ENCODE measurements around the gene ADIPOR1.

ADIPOR1 gene

GRCh38 chr1:202972046-202972445 is 13.9 kb upstream of the ADIPOR1 start:
- no peak for DNase-seq (ENCODE audit: low read depth in 3 of 3, low spot score in 1 of 3)

GRCh38 chr1:202968895-202969295 is 10.8 kb upstream of the ADIPOR1 start:
- DNase-seq (ENCODE audit: low read depth in 3 of 3, low spot score in 1 of 3) = no peak

DNA sequence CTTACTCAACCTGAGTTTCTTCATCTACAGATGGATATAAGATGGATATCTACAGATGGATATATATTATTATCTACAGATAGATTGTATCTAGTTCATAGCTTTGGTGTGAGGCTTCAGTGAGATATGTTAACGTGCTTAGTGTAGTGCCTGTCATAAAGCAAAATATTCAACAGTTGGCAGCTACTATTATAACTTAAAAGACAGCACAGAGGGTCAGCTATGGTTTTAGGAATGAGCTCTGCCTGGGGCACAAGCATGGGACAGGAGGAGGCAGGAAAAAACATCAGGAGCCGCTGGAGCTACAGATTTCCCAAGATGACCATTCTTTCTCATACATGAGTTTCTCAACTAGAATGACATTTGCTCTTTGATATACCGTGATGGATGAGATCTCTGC is 10.2 kb upstream of the ADIPOR1 start:
- no peak for DNase-seq (ENCODE audit: low read depth in 3 of 3, low spot score in 1 of 3)

DNA sequence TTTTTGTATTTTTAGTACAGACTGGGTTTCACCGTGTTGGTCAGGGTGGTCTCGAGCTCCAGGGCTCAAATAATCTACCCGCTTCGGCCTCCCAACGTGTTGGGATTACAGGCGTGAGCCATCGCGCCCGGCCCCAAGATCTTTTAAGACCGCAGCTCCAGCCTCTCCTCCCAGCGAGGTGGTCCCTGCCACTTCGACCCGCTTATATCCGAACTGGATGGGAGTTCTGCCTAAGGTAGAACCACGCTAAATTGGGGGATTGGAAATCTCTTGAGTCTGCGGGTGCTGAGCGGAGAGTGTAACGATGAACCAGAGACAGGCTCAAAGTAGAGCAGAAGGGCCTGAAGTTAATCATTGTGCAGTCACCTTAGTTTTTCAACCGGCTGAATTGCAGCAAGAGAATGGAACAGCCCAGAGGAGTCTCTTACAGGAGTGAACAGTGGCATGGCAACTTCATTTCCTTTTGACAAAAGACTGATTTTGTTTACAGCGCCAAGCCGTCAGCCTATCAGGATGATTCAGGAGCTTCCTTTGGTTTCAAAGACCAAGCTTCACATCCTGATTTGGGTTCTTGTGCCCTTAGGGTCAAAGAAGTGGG is 9.7 kb upstream of the ADIPOR1 start:
- no peak for DNase-seq (ENCODE audit: low read depth in 3 of 3, low spot score in 1 of 3)

DNA sequence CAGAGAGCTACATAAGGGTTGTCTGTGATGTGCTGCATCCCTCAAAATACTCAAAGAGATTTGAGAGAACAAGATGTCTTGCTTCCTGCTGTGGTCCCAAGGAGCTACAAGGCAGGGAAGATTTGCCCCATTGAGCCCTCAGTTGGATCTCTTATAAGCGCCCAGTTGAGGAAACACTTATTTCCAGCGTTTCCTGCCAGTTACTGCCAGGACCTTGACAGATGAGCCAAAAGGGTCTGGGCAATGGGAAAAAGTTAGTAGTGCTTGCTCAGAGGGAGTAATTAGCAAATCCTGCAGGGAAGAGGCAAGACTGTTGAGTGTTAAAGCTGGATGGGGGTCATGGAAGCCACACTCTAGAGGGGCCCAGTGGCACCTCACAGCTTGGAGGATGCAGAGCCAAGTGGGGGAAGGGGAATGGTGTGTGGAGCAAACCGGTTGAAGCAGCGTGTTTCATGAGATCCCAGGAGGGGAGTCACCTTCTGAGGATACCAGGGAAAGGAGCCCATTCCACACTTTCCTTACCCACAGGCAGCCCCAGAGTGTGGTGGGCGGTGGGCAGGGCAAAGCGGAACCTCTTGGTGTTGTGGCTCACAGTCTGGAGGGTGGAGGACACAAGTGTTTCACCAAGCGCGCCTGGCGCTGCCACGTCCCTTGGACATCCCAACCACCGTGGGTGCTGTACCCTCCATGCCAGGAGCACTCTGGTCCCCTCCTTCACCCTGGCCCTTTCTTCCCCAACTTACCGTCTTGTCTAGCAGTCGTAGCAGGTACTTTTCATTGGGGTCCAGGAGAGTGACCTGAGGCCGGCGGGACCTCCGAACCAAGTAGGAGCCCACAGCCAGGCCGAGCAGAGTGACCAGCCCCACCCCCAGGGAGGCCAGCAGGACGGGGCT is 8.1 kb upstream of the ADIPOR1 start:
- DNase-seq (ENCODE audit: low read depth in 3 of 3, low spot score in 1 of 3) = no peak

DNA sequence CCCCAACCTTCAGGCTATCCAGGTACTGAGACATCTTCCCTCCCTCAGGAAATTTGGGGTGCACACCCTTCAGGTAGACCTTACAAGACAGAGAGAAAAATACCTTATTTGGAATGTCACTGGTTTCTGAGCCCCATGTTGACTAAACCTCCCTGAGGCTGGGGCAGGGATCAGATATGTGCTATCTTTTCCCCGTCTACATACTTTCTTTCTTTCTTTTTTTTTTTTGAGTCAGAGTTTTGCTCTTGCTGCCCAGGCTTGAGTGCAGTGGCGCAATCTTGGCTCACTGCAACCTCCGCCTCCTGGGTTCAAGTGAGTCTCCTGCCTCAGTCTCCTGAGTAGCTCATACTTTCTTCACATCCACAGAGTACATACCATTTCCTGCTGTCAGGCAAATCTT is 7.3 kb upstream of the ADIPOR1 start:
- no peak for DNase-seq (ENCODE audit: low read depth in 3 of 3, low spot score in 1 of 3)

DNA sequence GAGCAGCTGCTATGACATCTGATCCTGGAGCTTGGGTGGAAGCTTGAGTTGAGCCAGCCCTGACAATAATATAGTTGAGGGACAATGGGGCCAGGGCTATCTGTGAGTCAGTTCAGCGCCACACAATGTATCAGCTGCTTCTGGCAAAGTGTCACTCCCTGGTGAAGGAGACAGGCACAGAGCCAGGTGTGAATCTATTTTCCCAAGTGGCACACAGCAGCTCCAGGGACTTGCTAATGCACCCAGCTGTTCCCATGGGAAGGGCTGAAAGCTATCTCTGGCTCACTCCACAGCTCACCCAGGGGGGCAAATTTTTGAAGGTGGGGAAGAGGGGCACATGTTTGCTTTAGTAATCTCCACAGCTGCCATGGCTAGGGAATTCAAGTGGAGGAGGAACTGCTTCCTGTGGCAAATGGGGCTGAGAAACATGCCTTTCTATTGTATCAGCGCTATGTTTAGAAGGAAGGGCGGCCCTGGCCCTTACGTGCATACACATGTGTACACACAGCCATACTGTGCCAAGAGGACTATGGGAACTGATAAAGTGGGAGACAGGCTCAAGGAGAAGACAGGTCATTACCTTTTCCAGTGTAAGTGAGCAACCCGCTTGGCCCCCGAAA is 6.8 kb upstream of the ADIPOR1 start:
- no peak for DNase-seq (ENCODE audit: low read depth in 3 of 3, low spot score in 1 of 3)

DNA sequence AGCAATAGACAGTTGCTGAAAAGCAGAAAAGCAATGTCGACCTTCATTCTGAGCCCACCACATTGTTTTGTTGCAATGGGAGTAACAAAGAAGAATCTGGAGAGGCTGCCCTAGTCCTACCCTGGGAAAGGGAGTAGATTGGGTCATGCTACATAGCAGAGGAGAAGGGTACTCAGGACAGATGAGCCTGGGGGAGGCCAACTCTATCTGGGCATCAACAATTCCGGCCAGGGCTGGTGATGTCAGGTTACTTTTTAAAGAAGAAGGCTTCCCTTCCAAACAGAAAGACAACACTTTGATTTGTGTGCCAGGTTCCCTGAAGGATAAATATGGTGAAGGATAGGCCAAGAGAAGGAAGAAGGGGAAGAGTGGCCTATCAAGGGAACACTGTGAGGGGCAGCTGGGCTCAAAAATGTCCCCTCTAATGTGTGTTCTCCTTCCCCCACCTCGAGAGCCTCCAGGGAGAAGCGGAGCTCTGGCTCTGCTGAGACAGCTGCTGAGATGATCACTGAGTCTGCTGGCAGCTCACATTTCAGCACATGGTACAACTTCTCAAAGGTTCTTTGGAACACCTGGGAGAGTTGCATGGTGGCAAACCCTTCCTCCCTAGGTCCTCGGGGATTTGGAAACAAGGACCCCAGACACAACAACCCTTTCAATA is 3.2 kb upstream of the ADIPOR1 start:
- no peak for DNase-seq (ENCODE audit: low read depth in 3 of 3, low spot score in 1 of 3)

- no peak for DNase-seq (ENCODE audit: low read depth in 3 of 3, low spot score in 1 of 3)
Measured at GRCh38 chr1:202959276-202959620, 1.1 kb upstream of the ADIPOR1 start.

GRCh38 chr1:202958544-202959275 is 598 bp upstream of the ADIPOR1 start:
- DNase-seq (ENCODE audit: low read depth in 3 of 3, low spot score in 1 of 3) = no peak

- DNase-seq (ENCODE audit: low read depth in 3 of 3, low spot score in 1 of 3) = no peak
Measured at GRCh38 chr1:202956969-202957368, 1.1 kb downstream of the ADIPOR1 start.

DNA sequence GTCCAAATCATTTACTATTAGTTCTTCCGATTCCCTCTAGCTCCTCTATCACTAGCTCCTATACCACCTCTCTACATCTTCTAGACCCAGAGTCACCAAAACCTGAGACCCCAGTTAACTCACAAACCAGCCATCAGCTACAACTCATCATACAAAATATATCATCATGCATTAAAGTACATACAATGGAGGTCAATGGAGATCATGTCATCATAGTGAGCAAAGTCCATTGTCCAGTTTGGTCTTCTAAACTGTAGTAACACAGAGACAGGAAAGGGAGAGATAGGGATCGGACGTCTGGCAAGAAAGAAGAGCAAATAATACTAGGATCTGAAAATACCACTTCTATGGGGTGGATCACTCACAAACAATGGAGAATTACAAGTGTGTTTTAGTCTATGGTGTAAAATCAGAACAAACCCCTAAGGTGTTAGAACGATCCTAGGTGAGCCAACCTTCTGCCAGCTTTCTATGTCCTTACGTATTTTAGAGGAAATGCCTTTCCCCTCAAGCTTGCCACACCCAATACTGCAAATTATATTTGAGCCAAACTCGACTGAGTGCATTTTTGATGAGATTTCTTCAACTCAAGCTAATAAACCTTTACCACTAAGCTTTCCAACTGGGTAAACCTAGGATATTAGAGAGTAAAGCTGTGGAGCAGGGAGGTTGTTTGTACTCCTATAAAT is 3.9 kb downstream of the ADIPOR1 start:
- DNase-seq (ENCODE audit: low read depth in 3 of 3, low spot score in 1 of 3) = no peak

GRCh38 chr1:202953392-202953791 is 4.7 kb downstream of the ADIPOR1 start:
- DNase-seq (ENCODE audit: low read depth in 3 of 3, low spot score in 1 of 3) = no peak

DNA sequence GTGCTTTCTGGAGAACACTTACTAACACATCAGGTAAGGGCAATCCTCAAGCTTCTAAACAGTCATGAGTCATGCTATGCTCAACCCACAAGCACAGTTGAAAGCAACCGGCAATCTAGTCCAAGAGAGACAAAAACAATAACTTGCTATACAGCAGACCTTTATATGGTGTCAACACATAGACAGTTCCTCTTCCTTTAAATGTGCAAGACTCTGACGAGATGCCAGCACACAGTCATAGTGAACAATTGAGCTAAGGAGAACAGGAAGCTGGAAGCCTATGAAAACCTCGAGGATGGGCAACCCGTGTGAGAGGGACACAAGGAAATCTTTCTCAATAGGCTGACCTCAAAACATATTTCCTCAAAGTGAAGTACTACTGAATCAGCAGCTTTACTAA is 5.3 kb downstream of the ADIPOR1 start:
- no peak for DNase-seq (ENCODE audit: low read depth in 3 of 3, low spot score in 1 of 3)

GRCh38 chr1:202952099-202952498 is 6.0 kb downstream of the ADIPOR1 start:
- no peak for DNase-seq (ENCODE audit: low read depth in 3 of 3, low spot score in 1 of 3)

GRCh38 chr1:202951437-202951836 is 6.7 kb downstream of the ADIPOR1 start:
- DNase-seq (ENCODE audit: low read depth in 3 of 3, low spot score in 1 of 3) = no peak

DNA sequence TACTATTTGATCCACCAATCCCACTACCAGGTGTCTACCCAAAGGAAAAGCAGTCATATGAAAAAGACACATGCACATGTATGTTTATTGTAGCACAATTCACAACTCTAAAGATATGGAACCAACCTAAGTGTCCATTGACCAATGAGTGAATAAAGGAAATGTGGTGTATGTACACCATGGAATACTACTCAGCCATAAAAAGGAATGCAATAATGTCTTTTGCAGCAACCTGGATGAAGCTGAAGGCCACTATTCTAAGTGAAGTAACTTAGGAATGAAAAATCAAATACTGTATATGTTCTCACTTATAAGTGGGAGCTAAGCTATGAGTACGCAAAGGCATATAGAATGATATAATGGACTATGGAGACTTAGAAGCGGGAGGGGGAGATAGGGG is 12.6 kb downstream of the ADIPOR1 start:
- DNase-seq (ENCODE audit: low read depth in 3 of 3, low spot score in 1 of 3) = no peak

DNA sequence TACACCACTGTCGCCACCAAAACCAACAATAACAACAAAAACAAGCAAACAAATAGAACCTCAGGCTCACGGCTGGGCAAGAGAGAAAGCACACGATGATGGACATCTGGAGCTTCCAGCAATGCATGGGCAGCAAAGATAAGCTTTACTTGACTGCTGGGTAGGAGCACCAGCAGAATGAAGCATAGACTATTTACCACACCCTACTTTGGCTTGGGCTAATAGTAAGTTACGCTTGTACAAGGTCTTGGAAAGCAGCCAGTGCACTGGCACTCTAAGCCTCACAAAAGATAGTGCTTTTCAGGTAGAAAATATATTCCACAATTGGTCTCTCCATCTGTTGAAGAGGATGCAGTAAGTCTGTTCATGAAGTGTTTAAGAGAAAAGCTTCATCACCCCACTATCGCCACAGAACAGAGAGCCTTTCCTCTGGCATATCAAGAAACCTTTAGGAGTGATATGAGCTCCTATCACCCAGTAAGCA is 13.6 kb downstream of the ADIPOR1 start:
- no peak for DNase-seq (ENCODE audit: low read depth in 3 of 3, low spot score in 1 of 3)

DNA sequence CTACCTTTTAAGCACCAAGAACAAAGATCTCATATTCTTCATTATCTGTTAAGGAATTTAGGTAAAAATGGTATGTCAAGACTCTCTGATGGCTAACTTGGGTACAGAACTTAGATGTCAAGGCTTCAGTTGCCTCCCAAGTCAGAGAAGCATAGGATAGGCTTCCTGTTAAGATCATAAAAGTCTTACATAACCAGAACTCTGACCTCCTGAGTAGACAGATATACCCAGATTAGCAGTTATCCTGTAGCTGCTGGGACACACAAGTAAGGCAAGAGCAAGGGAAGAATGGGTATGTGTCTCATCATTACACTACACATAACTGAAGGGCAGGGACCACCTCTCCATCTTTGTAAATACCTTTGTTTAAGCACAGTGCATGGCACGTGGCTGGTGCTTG is 15.7 kb downstream of the ADIPOR1 start:
- DNase-seq (ENCODE audit: low read depth in 3 of 3, low spot score in 1 of 3) = no peak

GRCh38 chr1:202941372-202941771 is 16.7 kb downstream of the ADIPOR1 start:
- no peak for DNase-seq (ENCODE audit: low read depth in 3 of 3, low spot score in 1 of 3)

DNA sequence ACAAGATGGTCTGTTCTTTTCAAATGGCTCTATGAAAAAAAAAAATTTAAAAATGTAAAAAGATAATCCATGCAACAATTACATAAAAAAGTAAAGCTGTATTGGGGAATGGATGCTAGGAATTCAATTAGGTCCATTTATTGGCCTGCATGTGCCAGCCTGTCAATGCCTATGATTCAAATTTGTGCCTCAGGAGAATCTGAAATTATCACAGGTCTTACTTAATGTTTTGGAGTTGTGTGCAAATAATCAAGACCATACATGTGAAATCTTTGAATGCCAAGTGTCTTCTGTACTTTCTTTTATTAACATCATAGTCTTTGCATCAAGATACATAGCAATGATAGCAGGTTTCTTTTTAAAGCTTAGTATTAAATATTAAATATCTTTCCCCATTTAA is 17.6 kb downstream of the ADIPOR1 start:
- DNase-seq (ENCODE audit: low read depth in 3 of 3, low spot score in 1 of 3) = no peak

Measured in stimulated activated CD4-positive, alpha-beta T cell treated with anti-CD3 and anti-CD28 coated beads, TNF-alpha, amount 100 ng/mL, for 1 hour (primary cell).